DND-41 (cell line): ENCODE measurements around the gene POMT2.

Experiments used
- ATAC-seq: fragments of 200-7000 bp; cut with Tn5 transposase; 3 replicates; pipeline ENCODE4 v1.9.1; 2021; ENCODE audit warnings: low read depth; ENCODE audit not compliant: insufficient read depth
- DNase-seq: peaks from one replicate; pipeline ENCODE4 v3.0.0-alpha.2; 2020
- H2AFZ ChIP-seq: 2 replicates; pipeline ENCODE4 v1.6.0; 2012; ENCODE audit warnings: low read depth, low read length
- H3K27ac ChIP-seq: 2 replicates; pipeline ENCODE4 v1.5.1; 2012; ENCODE audit warnings: low read length, inconsistent platforms
- H3K27me3 ChIP-seq: fragments of 200-600 bp; sonication (generic); 2 replicates; pipeline ENCODE4 v1.6.0; 2012; ENCODE audit warnings: low read length, mild to moderate bottlenecking, inconsistent platforms; ENCODE audit not compliant: insufficient read depth, poor library complexity
- H3K36me3 ChIP-seq: 2 replicates; pipeline ENCODE4 v1.5.1; 2012; ENCODE audit warnings: low read length, inconsistent platforms; ENCODE audit not compliant: insufficient read depth
- H3K4me1 ChIP-seq: 2 replicates; pipeline ENCODE4 v1.5.1; 2012; ENCODE audit warnings: mild to moderate bottlenecking, low read length; ENCODE audit not compliant: insufficient read depth
- H3K4me2 ChIP-seq: 2 replicates; pipeline ENCODE4 v1.6.0; 2012; ENCODE audit warnings: mild to moderate bottlenecking, moderate library complexity, low read length, inconsistent platforms; ENCODE audit not compliant: insufficient read depth
- H3K4me3 ChIP-seq, 2 experiments: fragments of 200-600 bp in 1 of 2; shearing (Covaris generic) in 1 of 2; 2 replicates each; pipeline ENCODE4 v1.5.1; 2012 to 2016; ENCODE audit warnings: inconsistent platforms in 2 of 2, low read length in 2 of 2, mild to moderate bottlenecking in 2 of 2, low read depth in 1 of 2, moderate library complexity in 1 of 2
- H3K79me2 ChIP-seq: 2 replicates; pipeline ENCODE4 v1.6.0; 2012; ENCODE audit warnings: low read length, inconsistent platforms; ENCODE audit not compliant: insufficient read depth
- H3K9ac ChIP-seq: 2 replicates; pipeline ENCODE4 v1.6.0; 2012; ENCODE audit warnings: low read depth, mild to moderate bottlenecking, inconsistent platforms, low read length, moderate library complexity
- H3K9me3 ChIP-seq: 2 replicates; pipeline ENCODE4 v1.5.1; 2012; ENCODE audit warnings: low read length, moderate library complexity, mild to moderate bottlenecking, inconsistent platforms; ENCODE audit not compliant: insufficient read depth, severe bottlenecking
- H4K20me1 ChIP-seq: 2 replicates; pipeline ENCODE4 v1.6.0; 2012; ENCODE audit warnings: low read length; ENCODE audit not compliant: insufficient read depth
- CTCF ChIP-seq: IDR thresholded peaks from 2 replicates; pipeline ENCODE4 v1.5.1; 2012; ENCODE audit warnings: borderline replicate concordance, low read length, moderate library complexity, mild to moderate bottlenecking; ENCODE audit not compliant: poor library complexity, severe bottlenecking; ENCODE audit errors: extremely low read depth
- EZH2 ChIP-seq: IDR thresholded peaks from 3 replicates; pipeline ENCODE4 v1.6.1; 2012; ENCODE audit warnings: borderline replicate concordance, low read depth, mild to moderate bottlenecking, moderate library complexity, low read length, inconsistent platforms; ENCODE audit not compliant: severe bottlenecking

Gene POMT2

GRCh38 chr14:77259025-77259715 is 61.5 kb downstream of the POMT2 start:
- DNase-seq (no peak), ATAC-seq (no peak)
- no peaks in the 10 kb centered on the region for H3K79me2 ChIP-seq
- H3K9ac ChIP-seq: no peak overlapping the region
- no peak overlapping the region for H3K4me3 ChIP-seq
- H3K9me3 ChIP-seq: no peaks in the 10 kb centered on the region
- H3K36me3 ChIP-seq: no peaks in the 10 kb centered on the region
- no peak overlapping the region for H3K27ac ChIP-seq
- no peaks in the 10 kb centered on the region for H3K4me1 ChIP-seq
- no peak overlapping the region for H3K4me2 ChIP-seq
- H3K27me3 ChIP-seq: peaks cover 5% of the 10 kb centered on the region
- no peak for TF ChIP-seq EZH2
- H2AFZ ChIP-seq: no peak overlapping the region
- 0 out of 2 replicates have a peak, but pooled peaks cover 1% of the 10 kb centered on the region for H4K20me1 ChIP-seq

DNA sequence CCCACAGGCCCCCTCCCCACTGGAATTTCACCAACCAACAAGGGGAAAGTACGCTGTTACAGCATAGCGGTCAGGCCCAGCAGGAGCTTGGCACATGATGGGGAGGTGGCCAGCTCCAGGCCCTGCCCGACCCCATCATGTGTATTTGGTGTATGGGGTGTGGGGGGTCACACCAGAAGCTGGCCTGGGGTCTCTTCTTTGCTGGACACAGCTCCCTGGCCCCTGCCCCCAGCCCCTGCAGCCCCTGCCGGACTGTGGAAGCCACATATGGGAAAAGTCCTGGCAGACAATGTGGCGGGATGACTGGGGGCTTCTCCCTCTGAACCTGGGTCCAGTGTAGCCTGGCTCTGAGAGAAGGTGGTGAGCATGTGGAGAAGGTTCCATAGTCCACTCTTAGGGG is 62.1 kb downstream of the POMT2 start:
- Histone ChIP-seq H3K27ac (no peak overlapping the region), H4K20me1 (no peaks in the 10 kb centered on the region), H3K9ac (no peak overlapping the region), H3K36me3 (no peaks in the 10 kb centered on the region), H3K4me3 (no peak overlapping the region), H3K4me2 (no peak overlapping the region), H3K79me2 (no peaks in the 10 kb centered on the region), H3K9me3 (no peaks in the 10 kb centered on the region), H3K4me1 (no peaks in the 10 kb centered on the region), H3K27me3 (peaks cover 5% of the 10 kb centered on the region), H2AFZ (no peak overlapping the region)
- no peak for TF ChIP-seq EZH2
- no peak for TF ChIP-seq CTCF
- DNase-seq (no peak), ATAC-seq (no peak)

- no peak overlapping the region for H2AFZ ChIP-seq
- H3K9ac ChIP-seq: no peak overlapping the region
- no peaks in the 10 kb centered on the region for H3K79me2 ChIP-seq
- no peak overlapping the region for H3K4me2 ChIP-seq
- no peak overlapping the region for H3K4me3 ChIP-seq
- no peak for TF ChIP-seq CTCF
- no peak for TF ChIP-seq EZH2
- H3K9me3 ChIP-seq: no peaks in the 10 kb centered on the region
- H3K27ac ChIP-seq: no peak overlapping the region
- ATAC-seq (no peak), DNase-seq (no peak)
- no peaks in the 10 kb centered on the region for H3K36me3 ChIP-seq
- no peaks in the 10 kb centered on the region for H3K4me1 ChIP-seq
- no peaks in the 10 kb centered on the region for H4K20me1 ChIP-seq
- peaks cover under 1% of the 10 kb centered on the region for H3K27me3 ChIP-seq
These were observed 63.0 kb downstream of the POMT2 start for GRCh38 chr14:77257700-77258099.

- DNase-seq: no peak
- no peak for ATAC-seq
- H3K4me2 ChIP-seq: no peak overlapping the region
- H3K27ac ChIP-seq: no peak overlapping the region
- no peaks in the 10 kb centered on the region for H3K27me3 ChIP-seq
- H3K9ac ChIP-seq: no peak overlapping the region
- H3K79me2 ChIP-seq: no peaks in the 10 kb centered on the region
- no peak overlapping the region for H2AFZ ChIP-seq
- no peak overlapping the region for H3K4me3 ChIP-seq
- H3K4me1 ChIP-seq: no peaks in the 10 kb centered on the region
- TF ChIP-seq EZH2 (no peak), CTCF (no peak)
- H3K36me3 ChIP-seq: no peaks in the 10 kb centered on the region
- no peaks in the 10 kb centered on the region for H4K20me1 ChIP-seq
- no peaks in the 10 kb centered on the region for H3K9me3 ChIP-seq
These were observed 64.0 kb downstream of the POMT2 start for GRCh38 chr14:77256694-77257093.
